ENCODE measurements around the gene STX17.

STX17 gene

DNA sequence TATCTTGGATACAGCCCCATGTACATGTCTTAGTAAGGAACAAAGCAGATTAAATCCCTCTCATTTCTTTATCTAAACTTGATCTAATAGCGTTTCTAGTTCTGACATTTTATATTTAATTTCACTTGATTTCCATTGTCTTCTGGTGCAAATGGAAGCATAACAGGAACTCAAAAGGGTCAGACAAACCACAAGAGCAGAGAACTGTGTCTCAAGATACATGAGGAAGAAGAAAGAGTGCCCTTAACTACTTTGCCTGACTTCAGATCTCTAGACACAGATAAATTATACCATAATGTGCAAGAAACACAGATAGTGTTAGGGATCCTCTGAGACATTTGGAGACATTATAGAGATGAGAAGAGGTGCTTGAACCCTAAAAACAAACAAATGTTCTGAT is 20.7 kb upstream of the STX17 start:
- Mint-ChIP-seq H3K27me3 (no peaks in the 10 kb centered on the region), H3K4me1 (no peaks in the 10 kb centered on the region), H3K4me3 (no peak overlapping the region), H3K9me3 (no peaks in the 10 kb centered on the region), H3K27ac (no peak overlapping the region), H3K36me3 (peaks cover 3% of the 10 kb centered on the region)

DNA sequence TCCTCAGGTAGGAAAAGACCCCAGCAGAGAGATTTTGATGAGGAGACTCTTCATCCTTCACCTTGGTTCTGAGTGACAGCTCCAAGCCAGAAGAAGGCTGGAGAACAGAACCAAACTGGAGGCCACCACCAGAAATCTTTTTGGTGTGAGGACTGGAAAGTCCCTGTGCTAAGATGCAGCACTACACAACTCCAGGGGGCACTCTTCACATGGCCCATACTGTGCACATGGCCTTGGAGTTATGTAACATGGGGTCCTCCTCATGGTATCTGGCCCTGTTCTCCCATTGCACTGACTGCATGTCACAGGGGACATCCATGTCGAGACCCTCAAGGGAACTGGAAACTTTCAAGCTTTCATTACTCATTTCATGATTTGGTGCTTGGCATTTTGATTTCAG is 17.3 kb upstream of the STX17 start:
- H3K27ac Mint-ChIP-seq, result no peak overlapping the region
- no peaks in the 10 kb centered on the region for H3K4me1 Mint-ChIP-seq
- no peaks in the 10 kb centered on the region for H3K9me3 Mint-ChIP-seq
- H3K4me3 Mint-ChIP-seq, result no peak overlapping the region
- H3K36me3 Mint-ChIP-seq, result peaks cover 2% of the 10 kb centered on the region
- H3K27me3 Mint-ChIP-seq, result no peaks in the 10 kb centered on the region

DNA sequence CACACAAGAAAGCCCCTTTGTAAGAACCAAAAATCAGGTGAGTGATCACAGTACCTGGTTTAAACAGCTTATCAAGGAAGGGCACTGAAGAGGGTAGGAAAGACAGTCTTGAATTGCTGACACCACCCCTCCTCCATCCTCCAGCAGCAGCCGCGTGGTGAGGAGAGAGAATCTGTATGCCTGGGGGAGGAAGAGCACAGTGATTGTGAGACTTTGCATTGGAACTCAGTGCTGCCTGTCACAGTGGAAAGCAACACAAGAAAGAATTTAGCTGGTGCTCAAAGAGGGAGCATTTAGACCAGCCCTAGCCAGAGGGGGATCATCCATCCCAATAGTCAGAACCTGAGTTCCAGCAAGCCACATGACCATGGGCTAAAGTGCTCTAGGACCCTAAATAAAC is 11.6 kb upstream of the STX17 start:
- Mint-ChIP-seq H3K4me3 (no peak overlapping the region), H3K9me3 (no peaks in the 10 kb centered on the region), H3K27ac (no peak overlapping the region), H3K36me3 (peaks cover 2% of the 10 kb centered on the region), H3K27me3 (no peaks in the 10 kb centered on the region), H3K4me1 (no peaks in the 10 kb centered on the region)

DNA sequence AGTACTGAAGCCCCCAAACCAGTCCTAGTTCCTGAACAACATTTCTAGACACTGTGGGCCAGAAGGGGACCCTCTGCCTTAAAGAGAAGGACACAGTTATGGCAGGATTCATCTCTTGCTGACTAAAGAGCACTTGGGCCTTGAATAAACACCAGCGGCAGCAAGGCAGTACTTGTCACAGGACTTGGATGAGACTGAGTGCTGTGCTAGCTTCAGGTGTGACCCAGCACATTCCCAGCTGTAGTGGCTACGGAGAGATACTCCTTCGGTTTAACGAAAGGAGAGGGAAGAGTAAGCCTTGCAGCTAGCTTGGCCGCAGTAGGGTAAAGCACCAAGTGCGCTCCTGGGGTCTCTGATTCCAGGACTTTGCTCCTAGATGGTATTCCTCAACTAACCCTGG is 10.9 kb upstream of the STX17 start:
- no peak overlapping the region for H3K4me3 Mint-ChIP-seq
- peaks cover 2% of the 10 kb centered on the region for H3K36me3 Mint-ChIP-seq
- no peaks in the 10 kb centered on the region for H3K27me3 Mint-ChIP-seq
- H3K9me3 Mint-ChIP-seq, result no peaks in the 10 kb centered on the region
- no peak overlapping the region for H3K27ac Mint-ChIP-seq
- H3K4me1 Mint-ChIP-seq, result no peaks in the 10 kb centered on the region

DNA sequence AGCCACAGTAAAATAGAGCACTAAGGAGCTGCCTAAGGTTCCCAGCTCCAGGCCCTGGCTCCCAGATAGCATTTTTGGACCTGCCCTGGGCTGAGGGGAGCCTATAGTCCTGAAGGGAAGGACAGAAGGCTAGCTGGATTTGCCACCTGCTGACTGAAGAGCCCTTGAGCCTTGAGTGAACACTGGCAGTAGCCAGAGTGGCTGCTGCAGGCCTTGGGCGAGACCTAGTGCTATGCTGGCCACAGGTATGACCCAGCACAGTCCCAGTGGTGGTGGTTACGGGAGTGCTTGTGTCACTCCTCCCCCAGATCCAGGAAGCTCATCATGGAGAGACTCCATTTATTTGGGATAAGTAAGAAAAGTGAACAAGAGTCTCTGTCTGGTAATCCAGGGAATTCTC is 10.3 kb upstream of the STX17 start:
- no peaks in the 10 kb centered on the region for H3K27me3 Mint-ChIP-seq
- no peaks in the 10 kb centered on the region for H3K4me1 Mint-ChIP-seq
- H3K4me3 Mint-ChIP-seq, result no peak overlapping the region
- peaks cover 2% of the 10 kb centered on the region for H3K36me3 Mint-ChIP-seq
- H3K27ac Mint-ChIP-seq, result no peak overlapping the region
- no peaks in the 10 kb centered on the region for H3K9me3 Mint-ChIP-seq

DNA sequence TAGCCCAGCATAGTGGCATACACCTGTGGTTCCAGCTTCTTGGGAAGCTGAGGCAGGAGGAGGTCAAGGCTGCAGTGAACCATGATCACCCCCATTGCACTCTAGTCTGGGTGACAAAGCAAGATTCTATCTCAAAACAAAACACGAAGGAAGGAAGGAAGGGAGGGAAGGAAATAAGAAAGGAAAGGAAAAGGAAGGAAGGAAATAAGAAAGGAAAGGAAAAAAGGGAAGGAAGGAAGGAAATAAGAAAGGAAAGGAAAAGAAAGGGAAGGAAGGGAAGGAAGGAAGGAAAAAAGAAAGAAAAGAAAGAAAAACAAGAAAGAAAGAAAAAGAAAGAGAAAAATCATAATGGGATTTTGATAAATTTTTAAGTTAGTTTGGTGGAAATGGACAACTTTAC is 3.1 kb upstream of the STX17 start:
- H3K27ac Mint-ChIP-seq, result no peak overlapping the region
- H3K9me3 Mint-ChIP-seq, result no peaks in the 10 kb centered on the region
- H3K4me1 Mint-ChIP-seq, result peaks cover 16% of the 10 kb centered on the region
- H3K36me3 Mint-ChIP-seq, result no peaks in the 10 kb centered on the region
- no peaks in the 10 kb centered on the region for H3K27me3 Mint-ChIP-seq
- H3K4me3 Mint-ChIP-seq, result no peak overlapping the region

DNA sequence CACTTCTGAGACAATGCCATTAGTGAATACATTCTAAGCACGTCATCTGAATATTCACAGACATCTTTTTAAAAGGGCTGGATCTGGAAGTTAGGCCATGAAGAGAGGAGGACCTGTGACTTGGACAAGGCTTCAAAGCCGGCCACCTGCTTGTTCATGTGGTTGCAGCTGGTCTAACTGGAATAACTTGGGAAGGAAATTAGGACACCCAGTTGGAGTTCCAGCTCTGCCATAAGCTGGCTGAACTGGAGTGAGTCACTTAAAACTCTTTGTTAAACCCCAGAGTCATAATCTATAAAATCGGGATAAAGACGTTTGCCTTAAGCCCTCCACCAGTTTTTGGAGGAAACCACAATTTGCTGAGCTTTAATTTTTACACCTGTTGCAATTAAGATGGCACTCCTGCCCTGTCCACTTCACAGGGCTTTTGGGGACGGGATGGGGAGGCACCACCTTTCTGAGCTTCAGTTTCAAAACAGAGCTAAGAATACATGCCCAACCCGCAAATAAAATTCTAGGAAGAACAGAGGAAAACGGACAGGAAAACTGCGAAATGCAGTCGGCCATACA is 536 bp upstream of the STX17 start:
- Mint-ChIP-seq H3K4me3 (peak overlapping the region; percentile 96), H3K36me3 (peaks cover 2% of the 10 kb centered on the region), H3K4me1 (peaks cover 32% of the 10 kb centered on the region), H3K27ac (peak overlapping the region; percentile 91), H3K27me3 (no peaks in the 10 kb centered on the region), H3K9me3 (no peaks in the 10 kb centered on the region)

DNA sequence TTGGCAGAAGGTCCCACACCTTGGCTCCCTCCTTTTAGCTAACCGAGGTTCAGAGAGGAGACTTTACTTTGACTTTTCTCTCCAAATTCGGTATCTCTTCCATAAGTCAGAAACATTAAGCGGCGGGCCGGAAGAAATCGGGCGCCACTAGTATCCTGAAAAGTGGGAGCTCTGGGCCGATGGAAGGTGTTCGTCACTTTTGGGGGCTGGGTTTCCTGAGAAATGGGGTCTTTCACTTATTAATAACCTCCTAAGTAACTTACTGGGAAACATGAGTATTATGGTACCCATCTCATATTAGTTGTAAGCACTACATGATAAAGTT is 716 bp downstream of the STX17 start:
- peak overlapping the region; percentile 98 for H3K27ac Mint-ChIP-seq
- peaks cover 33% of the 10 kb centered on the region for H3K4me1 Mint-ChIP-seq
- no peaks in the 10 kb centered on the region for H3K9me3 Mint-ChIP-seq
- peak overlapping the region; percentile 96 for H3K4me3 Mint-ChIP-seq
- no peaks in the 10 kb centered on the region for H3K27me3 Mint-ChIP-seq
- H3K36me3 Mint-ChIP-seq, result peaks cover 4% of the 10 kb centered on the region

DNA sequence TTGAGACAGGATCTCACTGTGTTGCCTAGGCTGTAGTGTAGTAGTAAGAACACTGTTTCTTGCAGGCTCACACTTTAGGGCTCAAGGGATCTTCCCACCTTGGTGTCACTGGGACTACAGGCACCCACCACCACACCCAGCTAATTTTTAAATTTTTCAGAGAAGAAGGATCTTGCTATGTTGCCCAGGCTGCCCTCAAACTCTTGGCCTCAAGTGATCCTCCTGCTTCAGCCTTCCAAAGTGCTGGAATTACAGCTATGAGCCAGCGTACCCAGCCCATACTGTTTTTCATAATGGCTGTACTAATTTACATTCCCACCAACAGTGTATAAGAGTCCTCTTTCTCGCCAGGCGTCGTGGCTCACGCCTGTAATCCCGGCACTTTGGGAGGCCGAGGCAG is 5.1 kb downstream of the STX17 start:
- H3K9me3 Mint-ChIP-seq, result no peaks in the 10 kb centered on the region
- no peaks in the 10 kb centered on the region for H3K27me3 Mint-ChIP-seq
- no peak overlapping the region for H3K4me3 Mint-ChIP-seq
- H3K4me1 Mint-ChIP-seq, result peaks cover 45% of the 10 kb centered on the region
- no peak overlapping the region for H3K27ac Mint-ChIP-seq
- H3K36me3 Mint-ChIP-seq, result peaks cover 7% of the 10 kb centered on the region

DNA sequence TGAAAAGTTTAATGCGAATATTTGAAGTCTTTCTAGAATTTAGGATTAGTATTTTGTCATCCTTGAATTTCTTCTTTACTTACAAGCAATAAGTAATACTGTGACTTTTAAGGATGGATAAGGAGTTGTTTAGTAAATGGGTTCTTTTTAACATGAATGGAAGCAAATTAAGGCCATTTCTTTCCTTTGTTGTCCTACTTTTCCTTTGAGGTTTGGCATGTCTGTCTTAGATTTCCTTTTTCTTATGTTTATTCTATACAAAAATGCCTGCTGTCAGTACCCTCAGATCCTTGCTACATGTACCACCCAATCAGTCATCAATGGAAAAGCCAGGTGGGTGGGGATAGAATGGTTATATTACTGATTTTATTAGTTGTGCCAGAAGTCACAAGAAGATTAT is 10.2 kb downstream of the STX17 start:
- Mint-ChIP-seq H3K4me3 (no peak overlapping the region), H3K9me3 (no peaks in the 10 kb centered on the region), H3K27me3 (no peaks in the 10 kb centered on the region), H3K36me3 (peaks cover 23% of the 10 kb centered on the region), H3K4me1 (peaks cover 69% of the 10 kb centered on the region), H3K27ac (no peak overlapping the region)

DNA sequence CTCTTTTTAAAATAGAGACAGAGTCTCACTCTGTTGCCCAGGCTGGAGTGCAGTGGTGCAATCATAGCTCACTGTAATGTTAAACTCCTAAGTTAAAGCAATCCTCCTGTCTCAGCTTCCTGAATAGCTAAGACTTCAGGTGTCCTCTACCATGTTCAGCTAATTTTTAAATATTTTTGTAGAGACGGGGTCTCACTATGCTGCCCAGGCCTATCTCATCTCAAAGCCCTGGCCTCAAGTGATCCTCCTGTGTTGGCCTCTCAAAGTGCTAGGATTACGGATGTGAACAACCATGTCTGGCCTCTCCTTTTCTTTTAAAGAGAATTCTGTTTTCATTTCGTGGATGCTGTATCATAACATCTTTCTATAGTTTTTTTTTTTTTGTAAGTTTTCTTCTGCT is 11.7 kb downstream of the STX17 start:
- Mint-ChIP-seq H3K27ac (no peak overlapping the region), H3K4me3 (no peak overlapping the region), H3K9me3 (peaks cover 4% of the 10 kb centered on the region), H3K27me3 (no peaks in the 10 kb centered on the region), H3K4me1 (peaks cover 72% of the 10 kb centered on the region), H3K36me3 (peaks cover 32% of the 10 kb centered on the region)

DNA sequence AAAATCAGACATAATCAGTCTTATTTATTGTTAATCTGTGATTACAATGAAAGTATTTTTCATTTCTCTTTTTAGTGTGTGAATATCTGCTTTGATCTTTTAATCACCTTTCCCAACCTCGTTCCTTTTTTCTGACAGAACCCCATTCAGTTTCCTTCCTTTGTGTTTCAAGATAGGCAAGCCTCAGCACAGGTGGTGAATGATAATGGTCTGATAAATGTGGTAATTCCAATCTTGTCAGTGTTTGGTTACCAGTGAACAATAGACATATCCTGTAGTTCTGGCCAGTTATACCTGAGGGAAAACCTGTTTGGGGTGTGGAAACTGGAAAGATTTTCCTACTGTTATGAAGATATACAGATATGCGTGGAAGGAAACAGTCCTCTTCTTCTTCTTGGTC is 13.5 kb downstream of the STX17 start:
- H3K4me3 Mint-ChIP-seq, result no peak overlapping the region
- peak overlapping the region; percentile 36 for H3K27ac Mint-ChIP-seq
- H3K9me3 Mint-ChIP-seq, result peaks cover 5% of the 10 kb centered on the region
- no peaks in the 10 kb centered on the region for H3K27me3 Mint-ChIP-seq
- peaks cover 46% of the 10 kb centered on the region for H3K36me3 Mint-ChIP-seq
- peaks cover 69% of the 10 kb centered on the region for H3K4me1 Mint-ChIP-seq

DNA sequence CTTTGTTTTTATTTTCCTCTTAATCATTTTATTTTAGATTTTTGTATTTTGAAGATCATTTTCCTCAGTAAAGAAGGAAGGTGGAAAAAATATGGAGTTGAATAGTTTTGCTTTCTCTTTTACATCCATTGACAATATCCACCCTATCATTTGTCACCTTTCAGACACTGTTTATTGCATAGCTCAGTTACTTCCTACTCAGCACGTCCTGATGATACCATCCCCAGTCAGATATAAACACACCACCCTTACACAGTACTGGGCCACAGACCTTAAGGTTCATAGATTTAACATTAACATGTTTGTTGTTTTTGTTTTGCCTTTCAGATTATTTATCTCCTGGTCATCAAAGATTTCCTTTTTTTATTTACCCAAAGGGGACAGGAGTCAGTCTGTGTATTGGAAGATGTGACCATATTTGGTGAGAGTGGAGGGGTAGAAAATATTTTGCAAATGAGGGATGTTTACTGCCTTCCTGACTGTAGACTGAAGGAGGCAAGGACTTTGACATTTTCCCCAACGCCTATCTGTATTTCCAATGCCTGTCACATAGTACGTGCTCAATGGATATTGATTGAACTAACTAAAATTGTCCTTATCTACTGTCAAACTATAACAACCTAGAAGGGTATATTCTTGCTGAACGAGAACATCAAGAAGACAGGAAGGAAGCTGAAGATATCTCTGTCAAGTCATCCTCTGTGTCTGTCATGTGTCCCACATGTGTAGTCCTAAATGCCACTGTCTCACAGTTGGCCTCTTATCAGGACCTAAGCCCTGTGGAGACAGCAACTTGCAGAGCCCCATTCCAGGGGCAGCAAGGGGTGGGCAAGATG is 15.6 kb downstream of the STX17 start:
- peaks cover 5% of the 10 kb centered on the region for H3K9me3 Mint-ChIP-seq
- H3K36me3 Mint-ChIP-seq, result peaks cover 62% of the 10 kb centered on the region
- peaks cover 66% of the 10 kb centered on the region for H3K4me1 Mint-ChIP-seq
- peak overlapping the region; percentile 75 for H3K27ac Mint-ChIP-seq
- no peak overlapping the region for H3K4me3 Mint-ChIP-seq
- H3K27me3 Mint-ChIP-seq, result no peaks in the 10 kb centered on the region

DNA sequence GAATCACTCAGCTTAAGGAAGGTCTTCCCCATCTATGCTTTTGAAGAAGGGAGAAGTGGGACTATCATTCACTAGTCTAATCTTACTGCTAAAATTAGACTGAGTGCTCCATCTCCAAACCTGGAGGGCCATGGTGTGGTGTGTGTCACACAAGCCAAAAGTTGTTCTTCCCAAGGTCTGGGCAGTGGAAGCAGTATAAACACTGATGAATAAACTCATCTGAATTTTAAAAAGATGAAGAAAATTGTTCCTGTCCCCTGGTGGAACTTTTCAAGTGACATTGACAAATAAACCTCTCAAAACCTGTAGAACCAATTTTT is 16.2 kb downstream of the STX17 start:
- H3K9me3 Mint-ChIP-seq, result peaks cover 5% of the 10 kb centered on the region
- peaks cover 57% of the 10 kb centered on the region for H3K36me3 Mint-ChIP-seq
- H3K4me3 Mint-ChIP-seq, result no peak overlapping the region
- no peaks in the 10 kb centered on the region for H3K27me3 Mint-ChIP-seq
- H3K4me1 Mint-ChIP-seq, result peaks cover 61% of the 10 kb centered on the region
- no peak overlapping the region for H3K27ac Mint-ChIP-seq

DNA sequence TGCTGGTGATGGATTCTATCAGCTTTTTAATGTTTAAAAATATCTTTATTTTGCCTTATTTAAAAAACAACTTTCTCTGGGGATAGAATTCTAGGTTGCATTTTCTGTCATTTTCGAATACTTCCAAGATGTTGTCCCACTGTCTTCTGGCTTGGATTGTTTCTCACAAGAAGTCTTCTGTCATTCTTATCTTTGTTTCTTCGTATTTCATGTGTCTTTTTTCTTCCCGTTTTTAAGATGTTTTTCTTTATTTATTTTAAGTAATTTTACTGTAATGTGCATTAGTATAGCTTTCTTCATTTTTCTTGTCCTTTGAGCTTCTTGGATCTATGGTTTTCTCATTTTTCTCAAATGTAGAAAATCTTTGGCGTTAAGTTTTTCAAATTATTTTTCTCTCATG is 19.1 kb downstream of the STX17 start:
- Mint-ChIP-seq H3K27ac (no peak overlapping the region), H3K27me3 (no peaks in the 10 kb centered on the region), H3K9me3 (peaks cover 5% of the 10 kb centered on the region), H3K4me1 (peaks cover 43% of the 10 kb centered on the region), H3K36me3 (peaks cover 54% of the 10 kb centered on the region), H3K4me3 (no peak overlapping the region)

DNA sequence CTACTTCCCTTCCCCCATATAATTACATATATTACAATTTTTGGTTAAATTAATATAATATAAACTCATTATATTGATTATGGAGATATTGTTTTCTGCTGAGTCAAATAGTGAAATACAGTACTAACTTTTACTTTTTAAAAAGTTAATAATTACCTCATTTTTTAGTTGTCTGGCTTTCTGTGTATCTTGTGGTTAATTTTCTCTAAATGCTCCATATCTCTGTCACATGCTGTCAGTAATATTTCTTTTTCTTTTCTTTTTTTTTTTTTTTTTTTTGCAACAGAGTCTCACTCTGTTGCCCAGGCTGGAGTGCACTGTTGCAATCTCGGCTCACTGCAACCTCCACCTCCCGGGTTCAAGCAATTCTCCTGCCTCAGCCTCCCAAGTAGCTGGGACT is 23.2 kb downstream of the STX17 start:
- Mint-ChIP-seq H3K27me3 (no peaks in the 10 kb centered on the region), H3K4me1 (peaks cover 39% of the 10 kb centered on the region), H3K27ac (no peak overlapping the region), H3K36me3 (peaks cover 44% of the 10 kb centered on the region), H3K9me3 (no peaks in the 10 kb centered on the region), H3K4me3 (no peak overlapping the region)

Measured in activated naive CD4-positive, alpha-beta T cell treated with anti-CD3 and anti-CD28 coated beads, Interleukin-2, amount 50 U/mL, for 24 hours (primary cell).